HL-60 (cell line): Measurements from ENCODE around the gene ATP9B.

Experiments used
- DNase-seq, 2 experiments: peaks; one replicate each; pipeline ENCODE4 v3.0.0-alpha.2; 2010 to 2020; ENCODE audit warnings: low read depth in 1 of 2, low spot score in 1 of 2
- H3K27ac ChIP-seq: fragments of 250-450 bp; sonication (Bioruptor Pico); replicated peaks from 2 replicates; pipeline ENCODE4 v1.5.1; 2020; ENCODE audit warnings: mild to moderate bottlenecking, moderate library complexity
- H3K27me3 ChIP-seq: fragments of 250-450 bp; sonication (Bioruptor Pico); 2 replicates; pipeline ENCODE4 v1.5.1; 2021; ENCODE audit warnings: mild to moderate bottlenecking, moderate library complexity; ENCODE audit not compliant: insufficient read depth, poor library complexity, severe bottlenecking
- H3K4me3 ChIP-seq: replicated peaks from 2 replicates; pipeline ENCODE4 v1.5.1; 2011; ENCODE audit warnings: mild to moderate bottlenecking, control low read depth, low read length; ENCODE audit not compliant: insufficient read depth
- CTCF ChIP-seq: IDR thresholded peaks from one replicate; pipeline ENCODE4 v1.5.1; 2011; ENCODE audit warnings: low read length, control low read depth, inconsistent platforms; ENCODE audit not compliant: insufficient read depth
- GABPA ChIP-seq: IDR thresholded peaks from 2 replicates; pipeline ENCODE4 v1.6.1; 2012; ENCODE audit warnings: low read depth
- POLR2AphosphoS5 ChIP-seq: IDR thresholded peaks from 2 replicates; pipeline ENCODE4 v1.6.1; 2012; ENCODE audit warnings: low read depth
- REST ChIP-seq: IDR thresholded peaks from 2 replicates; pipeline ENCODE4 v1.6.1; 2012; ENCODE audit warnings: low read depth; ENCODE audit not compliant: insufficient replicate concordance
- SPI1 ChIP-seq: IDR thresholded peaks from 2 replicates; pipeline ENCODE4 v1.6.1; 2012; ENCODE audit warnings: low read depth, mild to moderate bottlenecking, borderline replicate concordance

ATP9B gene

GRCh38 chr18:79056827-79057367, 12.3 kb upstream of the ATP9B start:
- Histone ChIP-seq H3K27ac (no peak overlapping the region), H3K4me3 (no peak overlapping the region), H3K27me3 (peaks cover 3% of the 10 kb centered on the region)
- no peak for TF ChIP-seq POLR2AphosphoS5
- TF ChIP-seq SPI1: no peak
- no peak for TF ChIP-seq REST
- no peak for TF ChIP-seq GABPA
- TF ChIP-seq CTCF: no peak
- DNase-seq: no peak

GRCh38 chr18:79058007-79058406, 11.2 kb upstream of the ATP9B start:
- no peak for TF ChIP-seq POLR2AphosphoS5
- no peak for TF ChIP-seq REST
- no peak for TF ChIP-seq SPI1
- TF ChIP-seq GABPA: no peak
- no peak for TF ChIP-seq CTCF
- Histone ChIP-seq H3K27ac (no peak overlapping the region), H3K27me3 (peaks cover 3% of the 10 kb centered on the region), H3K4me3 (no peak overlapping the region)
- no peak for DNase-seq

- H3K27me3 ChIP-seq: no peaks in the 10 kb centered on the region
- DNase-seq: no peak
- H3K27ac ChIP-seq: no peak overlapping the region
- TF ChIP-seq REST: no peak
- no peak for TF ChIP-seq SPI1
- no peak for TF ChIP-seq CTCF
- no peak for TF ChIP-seq POLR2AphosphoS5
- no peak for TF ChIP-seq GABPA
- H3K4me3 ChIP-seq: no peak overlapping the region
Measured at GRCh38 chr18:79062806-79063205, 6.4 kb upstream of the ATP9B start.
